B cell (primary cell): ENCODE measurements around the gene MTUS2. TPM values are rescaled to one million over a fixed set of nuclear protein-coding genes. Genes with fewer than 3 reads are reported as not detected.

Experiments
- ATAC-seq: fragments of 200-7000 bp; cut with Tn5 transposase; one replicate; pipeline ENCODE4 v1.10.0; 2021; ENCODE audit warnings: low read depth, mild to moderate bottlenecking, moderate number of reproducible peaks, moderate library complexity
- CTCF ChIA-PET: fragments of 350-600 bp; sonication (Branson Sonifier 250); formaldehyde crosslinking; loops from one replicate; lab custom pipeline; 2021; ENCODE audit warnings: antibody characterized with exemption, inconsistent platforms; lab: Charles Lee
- POLR2A ChIA-PET: fragments of 350-600 bp; sonication (Branson Sonifier 250); formaldehyde crosslinking; loops from one replicate; lab custom pipeline; 2021; ENCODE audit warnings: antibody characterized with exemption; lab: Charles Lee
- DNase-seq: peaks from one replicate; pipeline ENCODE4 v3.0.0; 2013
- H2AFZ ChIP-seq: 2 replicates; pipeline ENCODE4 v1.6.1; 2012; ENCODE audit warnings: mild to moderate bottlenecking, low read depth, low read length; ENCODE audit not compliant: insufficient read depth, poor library complexity, severe bottlenecking
- H3K27ac ChIP-seq, 2 donors: 1 replicate in 1 of 2; 2 replicates in 1 of 2; pipeline ENCODE4 v1.5.1; 2012 to 2013; ENCODE audit warnings: low read length in 2 of 2, mild to moderate bottlenecking in 2 of 2, moderate library complexity in 1 of 2
- H3K27me3 ChIP-seq, 4 experiments: fragments of 200-600 bp in 1 of 4; sonication (generic) in 1 of 4; replicated peaks in 1 of 4; 1 replicate in 2 of 4; 2 replicates in 2 of 4; pipeline versions ENCODE4 v1.6.1 to v1.7.0; 2013 to 2016; ENCODE audit warnings: low read length in 3 of 4, mild to moderate bottlenecking in 2 of 4, mixed read lengths in 1 of 4, moderate library complexity in 1 of 4; ENCODE audit not compliant: insufficient read depth in 4 of 4, control insufficient read depth in 3 of 4; ENCODE audit errors: control extremely low read depth in 1 of 4
- H3K36me3 ChIP-seq, 2 experiments: replicated peaks in 1 of 2; 1 replicate in 1 of 2; 2 replicates in 1 of 2; pipeline versions ENCODE4 v1.6.1 to v1.7.1; 2013; ENCODE audit warnings: low read length in 1 of 2; ENCODE audit not compliant: insufficient read depth in 2 of 2, control insufficient read depth in 1 of 2; ENCODE audit errors: control extremely low read depth in 1 of 2, extremely low read depth in 1 of 2
- H3K4me1 ChIP-seq, 2 donors: fragments of 200-600 bp in 1 of 2; sonication (generic) in 1 of 2; 1 replicate in 1 of 2; 2 replicates in 1 of 2; pipeline versions ENCODE4 v1.5.1 to v1.6.1; 2013 to 2017; ENCODE audit warnings: low read length in 2 of 2; ENCODE audit not compliant: control insufficient read depth in 2 of 2, insufficient read depth in 2 of 2
- H3K4me2 ChIP-seq: replicated peaks from 2 replicates; pipeline ENCODE3; 2012; ENCODE audit warnings: mild to moderate bottlenecking, low read depth, low read length; ENCODE audit not compliant: poor library complexity, severe bottlenecking
- H3K4me3 ChIP-seq, 5 experiments: fragments of 200-600 bp in 1 of 5; sonication (generic) in 1 of 5; 1 replicate in 3 of 5; 2 replicates in 2 of 5; pipeline versions ENCODE4 v1.5.1 to v1.7.0; 2011 to 2016; ENCODE audit warnings: low read length in 4 of 5, mild to moderate bottlenecking in 4 of 5, low read depth in 2 of 5, control low read depth in 1 of 5, moderate library complexity in 1 of 5; ENCODE audit not compliant: insufficient read depth in 1 of 5; ENCODE audit errors: control extremely low read depth in 1 of 5, extremely low read depth in 1 of 5
- H3K79me2 ChIP-seq: fragments of 200-600 bp; sonication (generic); one replicate; pipeline ENCODE4 v1.6.0; 2016; ENCODE audit warnings: low read length; ENCODE audit not compliant: control insufficient read depth, insufficient read depth
- H3K9ac ChIP-seq: fragments of 200-600 bp; sonication (generic); 2 replicates; pipeline ENCODE4 v1.6.1; 2017; ENCODE audit warnings: mild to moderate bottlenecking, low read length, moderate library complexity
- H3K9me3 ChIP-seq, 3 donors: one replicate each; pipeline versions ENCODE4 v1.6.1 to v1.7.1; 2013; ENCODE audit warnings: low read length in 2 of 3; ENCODE audit not compliant: control insufficient read depth in 2 of 3, insufficient read depth in 1 of 3; ENCODE audit errors: control extremely low read depth in 1 of 3
- H4K20me1 ChIP-seq: 2 replicates; pipeline ENCODE4 v1.6.0; 2012; ENCODE audit warnings: mild to moderate bottlenecking, low read length; ENCODE audit not compliant: insufficient read depth, control insufficient read depth, poor library complexity, severe bottlenecking
- H3K27ac Mint-ChIP-seq: one replicate; pipeline ENCODE4 v1.8.0; 2021; ENCODE audit warnings: mixed read lengths
- H3K27me3 Mint-ChIP-seq: one replicate; pipeline ENCODE4 v1.8.0; 2021; ENCODE audit warnings: mixed read lengths
- H3K4me1 Mint-ChIP-seq: one replicate; pipeline ENCODE4 v1.8.0; 2021; ENCODE audit warnings: mixed read lengths
- H3K4me3 Mint-ChIP-seq: one replicate; pipeline ENCODE4 v1.8.0; 2021; ENCODE audit warnings: mixed read lengths
- H3K9me3 Mint-ChIP-seq: one replicate; pipeline ENCODE4 v1.8.0; 2022; ENCODE audit warnings: mixed read lengths; ENCODE audit not compliant: insufficient read depth
- EZH2 ChIP-seq: IDR thresholded peaks from 2 replicates; pipeline ENCODE4 v1.6.1; 2012; ENCODE audit warnings: borderline replicate concordance, low read depth, mild to moderate bottlenecking, moderate library complexity, low read length; ENCODE audit not compliant: insufficient read depth, poor library complexity, severe bottlenecking
- WGBS: methylation state at CpG from one replicate; pipeline ENCODE4 v1.1.5; 2013; ENCODE audit warnings: missing lambda C conversion rate; ENCODE audit not compliant: insufficient coverage; 5-methylcytosine and 5-hydroxymethylcytosine counted together
- intact Hi-C: fragments of 100-400 bp; cut with micrococcal nuclease; formaldehyde crosslinking; loops from one replicate; pipeline ENCODE4 v1.10.0; 2022
- polyA plus RNA-seq: library from polyadenylated mRNA; depleted of rRNA; stranded (reverse); fragments of >200 nt; gene quantifications from 2 replicates; pipeline ENCODE4 v1.2.3, GENCODE V29; 2012
- total RNA-seq, 2 donors: library from RNA; stranded (reverse); fragments of 120-200 nt in 1 of 2; gene quantifications; 1 replicate in 1 of 2; 2 replicates in 1 of 2; pipeline versions ENCODE4 v1.2.3 to v1.2.4, GENCODE V29; 2013 to 2022
- TF ChIP-seq, protein P1 (sequence below): fragments of 200-600 bp; IDR thresholded peaks from one replicate; pipeline ENCODE4 v1.8.0; 2022; ENCODE audit warnings: antibody characterized with exemption, mild to moderate bottlenecking

Gene MTUS2
- total and polyA plus RNA-seq, 2 donors (not counting 1 experiment from before 2014, with no cell fraction given) = 0.12 TPM; not detected in 1

DNA sequence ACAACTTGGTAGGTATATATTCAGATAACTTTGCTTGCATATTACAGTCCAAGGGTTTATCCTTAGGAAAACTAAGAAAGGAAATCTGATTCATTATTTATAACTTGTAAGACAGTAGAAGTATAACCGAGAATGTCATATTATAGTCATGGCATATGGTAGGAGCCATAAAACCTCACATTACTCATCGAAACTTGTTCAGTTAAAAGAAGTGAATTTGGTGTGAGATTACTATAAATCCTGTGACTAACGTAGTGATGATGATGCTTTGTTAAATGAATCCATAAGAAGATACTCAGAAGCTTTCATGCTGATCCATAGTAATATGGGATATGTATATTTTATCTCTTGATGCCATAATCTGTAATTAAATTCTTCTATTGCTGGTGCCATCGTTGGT, 57.3 kb downstream of the MTUS2 start:
- H4K20me1 ChIP-seq = no peaks in the 10 kb centered on the region
- Mint-ChIP-seq H3K27me3 (peaks cover 14% of the 10 kb centered on the region), H3K27ac (no peak overlapping the region), H3K9me3 (peaks cover 6% of the 10 kb centered on the region), H3K4me1 (no peaks in the 10 kb centered on the region), H3K4me3 (no peak overlapping the region)
- DNase-seq (no peak), ATAC-seq (no peak)
- no peak overlapping the region for H3K4me2 ChIP-seq
- H3K4me3 ChIP-seq = no peak overlapping the region
- intact Hi-C loops = no loop called here
- ChIA-PET CTCF (no interaction called here), POLR2A (no interaction called here)
- H3K27ac ChIP-seq = no peak overlapping the region
- H3K36me3 ChIP-seq = no peaks in the 10 kb centered on the region
- TF ChIP-seq, protein P1, sequence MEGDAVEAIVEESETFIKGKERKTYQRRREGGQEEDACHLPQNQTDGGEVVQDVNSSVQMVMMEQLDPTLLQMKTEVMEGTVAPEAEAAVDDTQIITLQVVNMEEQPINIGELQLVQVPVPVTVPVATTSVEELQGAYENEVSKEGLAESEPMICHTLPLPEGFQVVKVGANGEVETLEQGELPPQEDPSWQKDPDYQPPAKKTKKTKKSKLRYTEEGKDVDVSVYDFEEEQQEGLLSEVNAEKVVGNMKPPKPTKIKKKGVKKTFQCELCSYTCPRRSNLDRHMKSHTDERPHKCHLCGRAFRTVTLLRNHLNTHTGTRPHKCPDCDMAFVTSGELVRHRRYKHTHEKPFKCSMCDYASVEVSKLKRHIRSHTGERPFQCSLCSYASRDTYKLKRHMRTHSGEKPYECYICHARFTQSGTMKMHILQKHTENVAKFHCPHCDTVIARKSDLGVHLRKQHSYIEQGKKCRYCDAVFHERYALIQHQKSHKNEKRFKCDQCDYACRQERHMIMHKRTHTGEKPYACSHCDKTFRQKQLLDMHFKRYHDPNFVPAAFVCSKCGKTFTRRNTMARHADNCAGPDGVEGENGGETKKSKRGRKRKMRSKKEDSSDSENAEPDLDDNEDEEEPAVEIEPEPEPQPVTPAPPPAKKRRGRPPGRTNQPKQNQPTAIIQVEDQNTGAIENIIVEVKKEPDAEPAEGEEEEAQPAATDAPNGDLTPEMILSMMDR = no peak
- no peak for TF ChIP-seq EZH2
- H3K9ac ChIP-seq = no peak overlapping the region
- WGBS = no CpG with 5 or more reads among the region's 4 CpGs
- H3K4me1 ChIP-seq = no peaks in the 10 kb centered on the region
- H2AFZ ChIP-seq = no peak overlapping the region
- H3K27me3 ChIP-seq = peaks cover 0 to 6% (median 0%) of the 10 kb centered on the region in 4 experiments
- H3K79me2 ChIP-seq = no peaks in the 10 kb centered on the region
- H3K9me3 ChIP-seq = peaks cover 2 to 10% (median 6%) of the 10 kb centered on the region in 3 donors

DNA sequence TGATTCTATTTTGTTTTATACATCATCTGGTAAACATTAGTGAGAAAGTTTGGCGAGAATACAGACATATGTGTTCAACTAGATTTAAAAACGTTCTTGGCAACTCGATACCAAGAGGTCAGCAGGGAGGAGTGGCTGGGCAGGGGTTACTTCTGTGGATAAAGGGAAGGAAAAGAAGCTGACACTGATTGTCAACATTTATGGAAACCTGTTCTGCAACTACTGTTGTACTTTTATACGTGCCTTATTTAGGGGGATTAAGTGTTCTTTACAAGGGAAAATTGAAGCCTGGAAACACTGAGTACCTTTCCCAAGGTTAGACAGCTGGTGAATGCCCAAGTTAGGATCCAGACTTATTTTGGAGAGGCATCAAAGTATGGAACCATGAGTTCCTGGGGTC, 65.0 kb downstream of the MTUS2 start:
- H3K9me3 ChIP-seq = peaks cover 0 to 10% (median 0%) of the 10 kb centered on the region in 3 donors
- H3K9ac ChIP-seq = no peak overlapping the region
- H4K20me1 ChIP-seq = no peaks in the 10 kb centered on the region
- peaks cover 11% of the 10 kb centered on the region for H3K27me3 Mint-ChIP-seq
- no peaks in the 10 kb centered on the region for H3K4me1 ChIP-seq
- H3K4me2 ChIP-seq = no peak overlapping the region
- no peak for TF ChIP-seq EZH2
- TF ChIP-seq, protein P1 = no peak
- POLR2A ChIA-PET = no interaction called here
- H3K27me3 ChIP-seq = no peaks in the 10 kb centered on the region
- intact Hi-C loops = no loop called here
- no peaks in the 10 kb centered on the region for H3K36me3 ChIP-seq
- H3K79me2 ChIP-seq = no peaks in the 10 kb centered on the region
- ATAC-seq = no peak
- H3K4me3 Mint-ChIP-seq = no peak overlapping the region
- 81% methylated on average over 4 of the region's 4 CpGs for WGBS
- no peak for DNase-seq
- H2AFZ ChIP-seq = no peak overlapping the region
- no peaks in the 10 kb centered on the region for H3K4me1 Mint-ChIP-seq
- no peaks in the 10 kb centered on the region for H3K9me3 Mint-ChIP-seq
- H3K27ac Mint-ChIP-seq = no peak overlapping the region
- CTCF ChIA-PET = no interaction called here
- H3K4me3 ChIP-seq = no peak overlapping the region
- H3K27ac ChIP-seq = no peak overlapping the region
